Lower leg skin (tissue), 3 donors: Measurements from ENCODE around the gene BAD.

ENCODE experiments used
- POLR2A ChIP-seq, 2 donors: fragments of 450-650 bp; IDR thresholded peaks; one replicate each; pipeline ENCODE4 v1.6.1; 2016 to 2017; ENCODE audit warnings: antibody characterized with exemption in 2 of 2, mild to moderate bottlenecking in 1 of 2, moderate library complexity in 1 of 2
- TF ChIP-seq, protein P1 (sequence below), 3 donors: fragments of 450-650 bp; IDR thresholded peaks; one replicate each; pipeline ENCODE4 v1.5.1; 2016; ENCODE audit warnings: antibody characterized with exemption in 3 of 3, mild to moderate bottlenecking in 3 of 3, moderate library complexity in 2 of 3

- TF ChIP-seq POLR2A (IDR thresholded peaks at IDR 0.05), result no peak
- TF ChIP-seq, protein P1, sequence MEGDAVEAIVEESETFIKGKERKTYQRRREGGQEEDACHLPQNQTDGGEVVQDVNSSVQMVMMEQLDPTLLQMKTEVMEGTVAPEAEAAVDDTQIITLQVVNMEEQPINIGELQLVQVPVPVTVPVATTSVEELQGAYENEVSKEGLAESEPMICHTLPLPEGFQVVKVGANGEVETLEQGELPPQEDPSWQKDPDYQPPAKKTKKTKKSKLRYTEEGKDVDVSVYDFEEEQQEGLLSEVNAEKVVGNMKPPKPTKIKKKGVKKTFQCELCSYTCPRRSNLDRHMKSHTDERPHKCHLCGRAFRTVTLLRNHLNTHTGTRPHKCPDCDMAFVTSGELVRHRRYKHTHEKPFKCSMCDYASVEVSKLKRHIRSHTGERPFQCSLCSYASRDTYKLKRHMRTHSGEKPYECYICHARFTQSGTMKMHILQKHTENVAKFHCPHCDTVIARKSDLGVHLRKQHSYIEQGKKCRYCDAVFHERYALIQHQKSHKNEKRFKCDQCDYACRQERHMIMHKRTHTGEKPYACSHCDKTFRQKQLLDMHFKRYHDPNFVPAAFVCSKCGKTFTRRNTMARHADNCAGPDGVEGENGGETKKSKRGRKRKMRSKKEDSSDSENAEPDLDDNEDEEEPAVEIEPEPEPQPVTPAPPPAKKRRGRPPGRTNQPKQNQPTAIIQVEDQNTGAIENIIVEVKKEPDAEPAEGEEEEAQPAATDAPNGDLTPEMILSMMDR (IDR thresholded peaks at IDR 0.05), result no peak
Observed at GRCh38 chr11:64314146-64314804, 29.8 kb upstream of the BAD start.
